ENCODE data around the gene MNAT1.

DNA sequence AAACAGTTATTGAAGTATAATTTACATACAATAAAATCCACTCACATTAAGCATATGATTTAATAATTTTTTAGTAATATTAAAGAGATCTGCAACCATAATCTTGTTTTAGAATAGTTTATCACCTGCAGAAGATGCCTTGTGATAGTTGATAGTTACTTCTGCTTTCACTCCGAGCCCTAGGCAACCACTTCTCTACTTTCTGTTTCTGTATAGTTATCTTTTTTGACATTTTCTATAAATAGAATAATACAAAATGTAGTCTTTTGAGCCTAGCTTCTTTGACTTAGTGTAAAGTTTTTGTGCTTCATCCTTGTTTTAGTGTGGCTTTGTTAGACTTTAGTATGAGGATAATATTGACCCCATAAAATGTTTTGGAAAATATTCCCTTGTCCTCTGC is 111.0 kb downstream of the MNAT1 start:
- TF ChIP-seq POLR2AphosphoS5 (IDR thresholded peaks at IDR 0.05; ENCODE audit: low read depth, low read length) (no peak), POLR2A (IDR thresholded peaks at IDR 0.05; ENCODE audit: low read depth, low read length) (no peak), TAF1 (IDR thresholded peaks at IDR 0.05; ENCODE audit: borderline replicate concordance, low read depth, low read length) (no peak)
